Measurements from ENCODE around the gene ADCY10. TPM values are rescaled to one million over a fixed set of nuclear protein-coding genes. Genes with fewer than 3 reads are reported as not detected.

The ADCY10 gene
- total and polyA plus RNA-seq, 9 of the 15 experiments (the other 6 are each of a cell fraction or from before 2014, with no cell fraction given) = 0.08 to 0.86 (median 0.22) TPM

DNA sequence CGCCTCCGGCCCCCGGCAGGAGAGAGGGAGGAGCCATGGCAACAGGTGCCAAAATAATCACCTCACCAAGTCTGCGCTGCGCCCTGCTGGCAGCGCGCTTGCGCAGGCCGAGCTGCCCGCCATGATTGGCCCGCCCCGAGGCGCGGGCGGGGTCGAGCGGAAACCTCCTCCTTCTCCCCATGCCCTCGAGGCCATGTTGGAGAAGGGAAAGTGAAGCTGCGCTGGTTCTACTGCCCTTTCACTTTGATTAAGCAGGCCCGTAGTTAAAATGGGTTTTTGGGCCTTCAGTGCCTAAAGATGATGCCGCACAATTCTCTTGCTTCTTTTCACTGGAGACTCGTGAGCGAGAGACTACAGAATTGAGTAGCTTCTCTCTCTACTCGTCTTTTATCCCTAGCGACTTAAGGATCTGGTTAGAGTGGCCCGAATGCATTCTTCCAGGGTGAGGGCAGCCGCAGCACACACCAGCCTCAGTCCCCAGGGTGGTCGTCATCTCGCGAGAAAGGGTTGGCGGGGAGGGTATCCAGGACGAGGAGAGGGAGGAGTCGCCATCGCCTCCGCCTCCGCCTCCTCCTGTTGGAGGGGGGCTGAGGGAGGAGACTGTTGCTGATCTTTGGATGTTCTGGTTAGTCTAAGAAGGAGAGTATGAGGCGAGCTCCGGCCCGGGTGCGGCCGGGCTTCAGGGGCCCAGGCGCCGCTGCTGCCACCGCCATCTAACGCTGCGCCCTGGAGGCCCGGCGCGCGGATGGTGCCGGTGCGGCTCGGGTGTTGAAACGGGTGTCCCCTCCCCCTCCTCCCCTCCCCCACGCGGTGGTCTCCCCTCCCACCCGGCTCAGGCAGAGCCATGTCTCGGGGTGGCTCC lies 22.4 kb upstream of the ADCY10 start, which contains the start of gene DCAF6 (continued):
- TF ChIP-seq, protein P1, sequence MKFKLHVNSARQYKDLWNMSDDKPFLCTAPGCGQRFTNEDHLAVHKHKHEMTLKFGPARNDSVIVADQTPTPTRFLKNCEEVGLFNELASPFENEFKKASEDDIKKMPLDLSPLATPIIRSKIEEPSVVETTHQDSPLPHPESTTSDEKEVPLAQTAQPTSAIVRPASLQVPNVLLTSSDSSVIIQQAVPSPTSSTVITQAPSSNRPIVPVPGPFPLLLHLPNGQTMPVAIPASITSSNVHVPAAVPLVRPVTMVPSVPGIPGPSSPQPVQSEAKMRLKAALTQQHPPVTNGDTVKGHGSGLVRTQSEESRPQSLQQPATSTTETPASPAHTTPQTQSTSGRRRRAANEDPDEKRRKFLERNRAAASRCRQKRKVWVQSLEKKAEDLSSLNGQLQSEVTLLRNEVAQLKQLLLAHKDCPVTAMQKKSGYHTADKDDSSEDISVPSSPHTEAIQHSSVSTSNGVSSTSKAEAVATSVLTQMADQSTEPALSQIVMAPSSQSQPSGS (CRISPR knock-in tag; IDR thresholded peaks at IDR 0.05) = no peak
- TF ChIP-seq POLR3A (IDR thresholded peaks at IDR 0.05; ENCODE audit: borderline replicate concordance, extremely low read depth, insufficient read depth, insufficient read length) (no peak), ZNF318 (IDR thresholded peaks at IDR 0.05; ENCODE audit: borderline replicate concordance in 1 of 2, low read depth in 1 of 2) (no peak), SP1 (CRISPR knock-in tag; IDR thresholded peaks at IDR 0.05) (peak; percentile 92), COPS2 (conservative IDR thresholded peaks at IDR 0.05) (no peak), SP2 (IDR thresholded peaks at IDR 0.05; ENCODE audit: extremely low read depth, low read depth, low read length, poor library complexity, severe bottlenecking) (no peak), ZSCAN32 (CRISPR knock-in tag; IDR thresholded peaks at IDR 0.05) (no peak), PURB (CRISPR knock-in tag; IDR thresholded peaks at IDR 0.05; ENCODE audit: low read depth) (no peak), MAFK (IDR thresholded peaks at IDR 0.05; ENCODE audit: low read length) (peak; percentile 29; the same call in 1 of the 2 replicates), CXXC5 (CRISPR knock-in tag; IDR thresholded peaks at IDR 0.05) (peak; percentile 70; the same call in 1 of the 2 replicates), PHTF2 (CRISPR knock-in tag; IDR thresholded peaks at IDR 0.05) (no peak), KLF6 (CRISPR knock-in tag; IDR thresholded peaks at IDR 0.05; ENCODE audit: borderline replicate concordance) (0 out of 2 replicates have a peak, but pooled peaks have one; percentile 17), ZBTB8A (IDR thresholded peaks at IDR 0.05; ENCODE audit: partially characterized antibody) (no peak), ZBTB12 (CRISPR knock-in tag; IDR thresholded peaks at IDR 0.05) (no peak), E2F3 (CRISPR knock-in tag; IDR thresholded peaks at IDR 0.05) (peak; percentile 80), ZFX (CRISPR knock-in tag; IDR thresholded peaks at IDR 0.05) (peak; percentile 93), OTX1 (CRISPR knock-in tag; IDR thresholded peaks at IDR 0.05) (peak; percentile 94)
